Stimulated activated CD4-positive, alpha-beta T cell treated with anti-CD3 and anti-CD28 coated beads, Interleukin-12 subunit alpha, Interleukin-12 subunit beta, amount 100 ng/mL, for 4 hours (primary cell): ENCODE results near the gene RPAP2.
"Not testable (repeated sequence)": the region's sequence is repeated elsewhere in the genome, so short reads cannot be mapped to it uniquely, and the experiment has no call there.

ENCODE experiments used
- DNase-seq: peaks from one replicate; pipeline ENCODE4 v3.0.0-alpha.2; 2020

RPAP2 gene

DNA sequence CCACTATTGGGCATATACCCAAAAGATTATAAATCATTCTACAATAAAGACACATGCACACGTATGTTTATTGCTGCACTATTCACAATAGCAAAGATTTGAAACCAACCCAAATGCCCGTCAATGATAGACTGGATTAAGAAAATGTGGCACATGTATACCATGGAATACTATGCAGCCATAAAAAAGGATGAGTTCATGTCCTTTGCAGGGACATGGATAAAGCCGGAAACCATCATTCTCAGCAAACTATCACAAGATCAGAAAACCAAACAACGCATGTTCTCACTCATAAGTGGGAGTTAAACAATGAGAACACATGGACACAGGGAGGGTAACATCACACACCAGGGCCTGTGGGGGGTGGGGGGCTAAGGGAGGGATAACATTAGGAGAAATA, 95.1 kb downstream of the RPAP2 start:
- not testable (repeated sequence) for DNase-seq

DNA sequence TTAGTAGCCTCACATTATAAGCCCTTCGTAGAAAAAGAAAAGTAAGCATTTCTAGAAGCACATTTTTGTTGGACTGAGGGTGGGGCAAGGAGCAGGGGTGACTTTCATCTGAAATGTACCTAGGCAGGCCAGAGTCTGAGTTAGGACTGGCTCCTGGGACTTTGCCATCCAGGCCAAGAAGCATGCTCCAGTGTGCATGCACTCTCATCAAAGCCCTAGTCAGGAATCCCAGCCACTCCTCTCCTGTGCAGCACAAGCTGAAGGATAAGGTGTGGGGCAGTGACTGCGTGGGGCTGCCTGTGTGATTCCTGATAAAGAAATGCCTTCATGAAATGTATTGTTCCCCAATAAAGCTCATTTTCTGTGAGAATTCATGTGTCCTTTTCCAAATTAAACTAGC, 99.7 kb downstream of the RPAP2 start:
- DNase-seq: no peak

DNA sequence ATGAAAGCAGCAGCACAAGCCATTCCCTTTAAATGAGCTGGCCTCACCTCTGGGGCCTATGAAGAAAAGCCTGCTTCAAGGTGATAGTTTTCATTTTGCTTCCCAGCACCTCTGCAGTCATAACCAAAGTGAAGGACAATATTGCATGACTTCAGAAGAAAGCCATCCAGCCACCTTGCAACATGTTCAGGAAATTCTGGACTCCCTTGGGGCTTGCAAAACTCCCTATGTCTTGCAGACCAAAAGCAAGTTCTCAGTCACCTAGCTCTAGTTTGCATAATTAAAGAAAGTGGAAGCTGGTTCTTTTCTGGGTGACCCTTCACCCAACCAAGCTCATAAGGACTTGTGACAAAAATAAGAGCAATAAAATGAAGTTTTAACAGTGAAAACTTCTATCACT, 100.2 kb downstream of the RPAP2 start:
- no peak for DNase-seq

DNA sequence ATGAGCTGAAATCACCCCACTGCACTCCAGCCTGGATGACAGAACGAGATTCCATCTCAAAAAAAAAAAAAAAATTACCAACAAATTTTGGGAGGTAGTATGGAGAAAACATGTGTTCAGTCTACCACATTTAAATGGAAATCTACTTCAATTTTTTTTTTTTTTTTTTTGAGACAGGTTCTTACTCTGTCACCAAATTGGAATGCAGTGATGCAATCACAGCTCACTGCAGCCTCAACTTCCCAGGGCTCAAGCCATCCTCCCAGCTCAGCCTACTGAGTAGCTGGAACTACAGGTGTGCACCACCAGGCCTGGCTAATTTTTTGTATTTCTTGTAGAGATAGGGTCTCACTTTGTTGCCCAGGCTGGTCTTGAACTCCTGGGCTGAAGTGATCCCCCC, 105.8 kb downstream of the RPAP2 start:
- no peak for DNase-seq

DNA sequence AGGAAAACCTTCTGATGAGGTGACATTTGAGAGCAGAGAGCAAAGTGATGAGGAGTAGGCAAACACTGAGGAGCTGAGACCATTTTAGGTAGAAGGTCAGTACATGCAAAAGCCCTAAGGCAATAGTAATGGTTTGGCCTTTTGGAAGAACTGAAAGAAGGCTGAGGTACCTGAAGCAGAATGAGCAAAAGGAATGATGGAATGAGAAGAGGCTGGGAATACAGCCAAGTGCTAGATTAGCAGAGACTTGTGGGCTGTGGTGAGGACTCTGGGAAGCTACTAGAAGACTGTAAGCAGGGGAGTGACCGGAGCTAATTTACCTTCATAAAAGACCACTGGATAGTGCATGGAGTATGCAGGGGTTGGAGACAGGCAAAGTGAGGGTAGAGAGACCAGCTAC, 110.0 kb downstream of the RPAP2 start:
- DNase-seq: no peak

DNA sequence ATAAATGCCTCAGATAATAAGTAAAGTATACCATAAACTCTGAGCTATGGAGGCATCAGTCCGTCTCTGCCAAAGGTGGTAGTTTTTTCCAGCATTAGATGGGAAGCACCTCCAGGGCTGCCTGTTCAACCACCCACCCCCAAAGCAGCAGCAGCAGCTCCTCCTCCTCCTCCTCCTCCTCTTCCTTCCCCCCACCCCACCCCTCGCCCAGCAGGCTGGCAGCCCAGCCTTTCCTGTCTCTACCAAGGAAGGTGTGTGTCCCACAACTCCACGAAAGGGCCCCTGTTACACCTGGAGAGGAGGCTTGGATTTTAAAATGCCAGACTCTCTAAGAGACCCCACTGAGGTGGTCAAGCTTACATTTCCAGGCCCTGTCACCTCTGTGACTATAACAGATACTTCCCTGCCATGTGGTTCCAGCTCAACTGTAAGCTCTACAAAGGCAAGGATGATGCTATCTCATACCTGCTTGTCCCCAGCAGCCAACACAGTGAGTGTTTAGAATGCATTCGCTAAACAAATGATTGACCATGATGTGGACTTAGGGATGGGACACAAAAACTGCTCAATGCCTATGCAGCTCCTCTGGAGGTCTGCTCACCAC, 111.2 kb downstream of the RPAP2 start:
- no peak for DNase-seq

DNA sequence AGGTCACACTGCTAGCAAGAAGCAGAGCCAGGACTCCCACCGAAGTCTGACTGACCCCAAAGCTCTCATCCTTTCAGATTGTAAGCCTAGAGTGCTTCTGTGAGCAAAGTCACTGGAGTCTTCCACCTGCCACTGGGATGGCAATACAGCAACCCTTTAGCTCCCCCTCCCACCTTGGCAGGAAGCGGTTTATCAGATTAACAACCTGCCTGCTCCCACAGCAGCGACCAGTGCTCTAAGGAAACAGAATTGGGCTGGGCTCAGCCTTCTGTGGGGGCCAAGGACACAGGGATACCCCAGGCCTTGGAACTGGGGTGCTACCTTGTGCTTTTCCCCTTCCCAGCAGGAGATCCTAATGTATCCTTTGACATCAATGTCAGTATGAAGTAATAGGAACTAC, 111.8 kb downstream of the RPAP2 start:
- DNase-seq: peak; percentile 4

DNA sequence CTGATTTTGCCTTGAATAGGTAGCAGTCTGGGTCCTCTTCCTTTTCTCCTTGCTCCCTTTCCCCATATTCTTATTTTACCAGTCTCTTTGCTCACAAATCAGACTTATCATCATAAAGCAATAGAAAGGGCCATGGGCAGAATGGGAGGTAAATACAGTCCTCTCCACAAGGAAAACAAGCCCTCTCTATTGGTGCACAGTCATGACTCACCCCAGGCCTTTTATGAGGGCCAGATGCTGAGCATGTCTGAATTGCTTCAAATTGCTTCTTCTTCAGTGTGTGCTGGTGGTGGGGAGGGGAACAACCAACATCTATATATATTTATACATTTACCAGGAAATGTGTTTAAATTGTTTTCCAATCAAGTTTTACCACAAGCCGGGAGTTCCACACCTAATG, 112.7 kb downstream of the RPAP2 start:
- DNase-seq: no peak

DNA sequence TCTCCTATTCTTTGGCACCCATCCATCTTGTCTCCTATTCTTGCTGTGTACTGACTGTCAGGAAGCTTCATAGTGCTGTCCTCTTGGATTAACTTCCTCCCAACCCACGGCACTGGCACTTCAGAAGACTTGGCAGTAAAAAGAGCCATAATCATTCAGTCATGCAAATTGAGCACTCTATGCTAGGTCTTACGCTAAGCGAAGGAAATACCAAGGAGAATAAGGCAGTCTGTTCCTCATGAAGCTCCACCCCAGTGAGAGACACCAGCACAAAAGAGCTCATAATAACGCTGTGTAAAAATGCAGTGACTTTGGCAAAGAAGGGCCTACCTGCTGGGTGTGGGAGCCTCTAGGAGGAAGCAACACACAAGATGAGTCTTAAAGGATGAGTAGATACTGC, 120.8 kb downstream of the RPAP2 start:
- no peak for DNase-seq

DNA sequence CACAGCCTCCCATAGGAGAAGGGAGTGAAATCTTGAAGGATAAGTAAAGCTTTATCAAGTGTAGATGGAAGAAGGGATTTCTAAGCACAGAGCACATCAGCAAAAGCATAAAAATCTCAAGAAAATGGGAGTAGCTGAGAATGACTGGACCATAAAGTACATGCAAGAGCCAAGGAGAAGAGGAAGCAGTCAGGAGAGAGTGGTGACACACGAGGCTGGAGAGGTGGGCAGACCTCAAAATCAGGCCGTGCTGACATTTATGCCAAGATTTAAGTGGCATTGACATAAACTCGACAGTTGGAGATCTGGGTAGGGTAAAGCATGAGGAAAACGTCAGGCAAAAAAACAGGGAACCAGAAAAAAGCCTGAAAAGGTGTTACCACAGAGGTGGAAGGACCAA, 125.5 kb downstream of the RPAP2 start:
- DNase-seq: no peak

DNA sequence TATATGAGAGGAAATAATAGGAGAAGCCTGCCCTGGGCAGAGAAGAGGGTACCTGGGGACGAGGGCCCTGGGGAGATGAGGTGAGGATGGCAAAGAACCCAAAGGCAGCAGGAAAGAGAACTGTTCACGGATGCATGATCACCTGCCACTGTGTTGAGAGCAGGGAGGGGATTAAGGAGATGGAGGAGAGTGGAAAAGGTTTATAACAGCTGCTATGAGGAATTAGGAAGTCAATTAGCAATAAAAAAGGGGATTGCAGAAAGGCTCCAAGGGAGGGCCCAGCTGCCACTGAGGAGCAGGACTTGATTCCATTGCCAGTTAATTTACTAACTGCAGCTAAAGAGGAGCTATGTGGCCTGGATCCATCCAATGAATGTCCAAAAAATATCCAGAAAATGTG, 126.8 kb downstream of the RPAP2 start:
- no peak for DNase-seq

DNA sequence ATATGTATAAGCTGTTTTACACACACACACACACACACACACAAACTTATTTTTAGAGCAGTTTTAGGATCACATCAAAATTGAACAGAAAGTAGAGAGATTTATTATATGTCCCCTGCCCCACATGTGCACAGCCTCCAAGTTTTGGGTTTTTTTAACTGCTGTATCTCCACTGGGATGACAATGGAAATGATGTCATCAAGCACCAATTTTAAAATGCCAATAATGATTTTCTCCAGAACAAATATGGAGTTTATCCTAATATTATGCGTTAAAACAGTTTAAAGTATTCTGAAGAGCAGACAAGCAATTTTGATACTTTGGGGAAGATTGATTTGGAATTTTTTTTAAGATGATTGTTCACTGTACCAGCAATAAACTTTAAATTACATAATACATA, 131.2 kb downstream of the RPAP2 start:
- no peak for DNase-seq

DNA sequence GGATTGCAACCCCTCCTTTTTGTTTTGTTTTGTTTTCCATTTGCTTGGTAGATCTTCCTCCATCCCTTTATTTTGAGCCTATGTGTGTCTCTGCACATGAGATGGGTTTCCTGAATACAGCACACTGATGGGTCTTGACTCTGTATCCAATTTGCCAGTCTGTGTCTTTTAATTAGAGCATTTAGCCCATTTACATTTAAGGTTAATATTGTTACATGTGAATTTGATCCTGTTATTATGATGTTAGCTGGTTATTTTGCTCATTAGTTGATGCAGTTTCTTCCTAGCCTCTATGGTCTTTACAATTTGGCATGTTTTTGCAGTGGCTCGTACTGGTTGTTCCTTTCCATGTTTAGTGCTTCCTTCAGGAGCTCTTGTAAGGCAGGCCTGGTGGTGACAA, 135.7 kb downstream of the RPAP2 start:
- not testable (repeated sequence) for DNase-seq

DNA sequence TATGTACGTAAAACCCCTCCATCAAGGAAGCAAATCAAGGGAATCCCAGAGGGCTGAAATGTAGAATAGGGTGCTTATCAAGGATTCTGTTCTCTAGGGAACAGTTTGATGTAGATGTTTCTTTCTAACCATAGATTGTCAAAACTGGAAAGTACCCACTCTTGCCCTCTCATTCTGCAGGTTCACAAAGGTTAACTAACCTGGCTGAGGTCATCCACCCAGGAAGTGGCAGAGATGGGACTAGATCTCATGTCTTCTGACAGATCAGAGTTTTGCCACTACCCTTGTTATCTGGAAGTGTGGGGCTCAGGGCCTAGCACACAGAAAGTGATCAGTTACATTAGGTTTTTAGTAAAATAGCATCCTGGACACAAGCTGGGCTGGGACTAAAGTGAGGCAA, 140.4 kb downstream of the RPAP2 start:
- DNase-seq: no peak

DNA sequence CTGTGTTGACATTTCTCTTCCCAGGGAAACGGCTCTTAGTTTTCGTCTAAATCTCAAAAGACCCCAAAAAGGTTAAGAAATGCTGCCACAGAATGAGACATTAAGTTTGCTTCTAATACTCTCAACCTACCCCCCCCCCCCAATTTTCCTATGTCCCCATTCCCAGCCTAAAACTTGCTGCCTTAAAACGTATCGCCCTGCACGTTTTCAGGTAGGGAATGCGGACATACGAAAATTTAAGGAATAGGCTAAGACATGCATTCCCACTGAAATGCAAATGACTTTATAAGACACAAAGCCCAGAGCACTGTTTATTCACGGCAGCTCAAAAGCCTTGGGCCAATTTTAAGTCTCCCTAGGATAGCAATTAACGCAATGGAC, 142.4 kb downstream of the RPAP2 start:
- DNase-seq: no peak

DNA sequence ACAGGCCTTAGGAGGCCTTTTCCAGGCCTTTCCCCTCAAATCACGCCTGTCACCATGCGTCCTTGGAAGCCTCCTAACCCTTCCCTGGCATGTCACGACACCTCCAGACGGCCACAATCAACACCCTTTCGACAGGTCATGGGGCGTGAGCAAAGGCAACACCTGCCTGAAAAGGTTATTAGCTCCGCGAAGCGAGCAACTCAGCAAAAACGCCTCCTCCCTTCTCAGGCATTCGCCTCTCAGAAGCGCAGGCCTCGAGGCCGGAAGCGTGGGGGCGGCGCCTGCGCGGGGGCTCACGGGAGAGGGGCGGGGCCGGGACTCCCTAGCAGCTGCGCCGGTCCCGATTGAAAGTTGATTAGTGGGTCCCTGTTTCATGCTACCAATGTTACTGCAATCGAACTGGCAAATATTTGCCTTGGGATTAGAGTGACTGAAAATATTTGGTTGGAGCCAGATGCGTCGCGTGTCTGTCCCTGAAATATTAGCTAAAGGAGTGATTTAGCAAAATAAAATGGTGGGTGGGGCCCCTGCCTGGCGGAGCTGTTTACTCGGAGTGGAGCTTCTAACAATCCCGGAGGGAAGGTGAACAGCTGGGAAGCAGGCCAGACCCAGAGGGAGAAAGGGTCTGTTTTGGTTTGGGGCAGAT, 143.0 kb downstream of the RPAP2 start:
- DNase-seq: no peak

DNA sequence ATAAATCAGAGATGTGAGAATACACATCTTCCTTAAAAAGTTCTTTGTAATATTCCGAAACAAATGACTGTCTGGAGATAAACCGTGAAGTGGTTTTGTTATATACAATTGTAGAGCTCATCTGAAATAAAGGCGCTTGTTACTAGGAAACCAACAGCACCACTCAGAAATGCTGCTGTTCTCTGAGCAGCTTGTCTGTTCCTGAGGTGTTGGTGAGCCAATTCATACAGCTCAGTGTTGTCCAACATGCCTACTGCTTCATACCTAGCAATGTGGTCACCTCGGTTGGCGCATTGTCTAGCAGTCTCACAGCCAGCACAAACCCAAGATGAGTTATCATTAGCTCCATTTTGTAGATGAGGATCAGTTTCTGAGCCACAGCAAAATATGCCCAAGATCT, 143.5 kb downstream of the RPAP2 start:
- DNase-seq: no peak

DNA sequence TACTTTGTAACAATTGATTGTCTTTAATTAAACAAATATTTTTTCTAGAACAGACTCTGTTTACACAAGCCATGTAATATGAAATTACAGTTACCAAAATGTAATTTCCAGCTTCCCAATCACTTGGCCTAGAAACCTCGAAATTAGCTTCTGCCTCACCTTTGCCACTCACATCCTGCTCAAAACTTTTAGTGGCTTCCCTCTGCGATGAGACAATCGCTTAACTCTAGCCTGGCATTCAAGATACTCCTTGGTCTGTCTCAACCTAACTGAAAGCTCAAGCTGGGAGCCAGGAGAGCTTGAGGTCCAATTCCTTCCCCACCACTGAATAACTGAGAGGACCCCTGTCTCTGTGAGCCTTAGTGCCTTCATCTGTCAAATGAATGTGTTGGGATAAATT, 145.0 kb downstream of the RPAP2 start:
- DNase-seq: no peak

DNA sequence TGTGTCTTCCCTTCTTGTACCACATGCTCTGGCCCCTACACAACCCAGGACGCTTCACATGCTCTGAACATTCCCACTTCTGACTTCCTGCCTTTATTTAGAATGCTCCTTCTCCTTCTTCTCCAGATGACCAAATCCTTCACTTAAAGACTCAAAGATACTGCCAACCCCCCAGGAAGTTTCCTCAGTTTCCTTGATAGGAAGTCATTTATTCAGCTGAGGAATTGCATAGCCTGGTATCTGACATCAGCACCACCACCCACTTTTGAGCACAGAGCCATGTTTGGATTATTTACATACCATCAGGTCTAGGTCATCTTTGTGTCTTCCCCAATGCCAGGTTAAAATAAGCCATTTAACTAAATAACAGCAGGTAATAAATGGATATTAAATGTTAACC, 145.5 kb downstream of the RPAP2 start:
- DNase-seq: no peak

DNA sequence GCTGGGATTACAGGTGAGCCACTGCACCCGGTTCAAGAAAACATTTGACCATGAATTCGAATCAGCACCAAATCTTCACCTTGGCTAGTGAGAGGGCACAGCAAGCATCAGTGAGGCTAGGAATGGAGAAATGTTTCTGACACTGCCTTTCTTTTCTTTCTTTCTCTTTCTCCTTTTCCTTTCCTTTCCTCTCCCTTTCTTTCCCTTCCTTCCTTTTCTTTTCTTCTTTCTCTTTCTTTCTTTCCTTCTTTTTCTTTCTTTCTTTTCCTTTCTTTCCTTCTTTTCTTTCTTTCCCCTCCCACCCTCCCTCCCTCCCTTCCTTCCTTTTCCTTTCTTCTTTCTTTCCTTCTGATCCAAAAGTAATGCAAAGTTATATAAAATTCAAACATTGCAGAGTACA, 147.0 kb downstream of the RPAP2 start:
- no peak for DNase-seq

DNA sequence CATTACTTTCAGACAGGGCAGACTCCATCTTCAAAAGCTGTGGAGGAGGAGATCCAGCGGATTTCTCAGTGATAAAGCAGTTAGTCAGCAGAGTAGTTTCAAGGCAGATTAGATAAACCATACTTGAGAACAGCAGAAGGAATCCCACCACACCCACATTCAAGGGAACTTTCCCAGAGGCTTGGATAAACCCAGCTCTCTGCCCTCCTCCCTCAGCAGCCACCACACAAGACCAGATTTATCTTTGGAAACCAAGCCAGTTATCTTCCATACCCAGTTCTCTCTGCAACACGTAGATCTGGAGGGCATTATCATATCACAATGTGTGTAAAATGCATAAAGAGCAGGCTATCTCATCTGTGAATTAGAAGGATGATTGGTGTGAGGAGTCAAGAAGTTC, 147.7 kb downstream of the RPAP2 start:
- DNase-seq: no peak

DNA sequence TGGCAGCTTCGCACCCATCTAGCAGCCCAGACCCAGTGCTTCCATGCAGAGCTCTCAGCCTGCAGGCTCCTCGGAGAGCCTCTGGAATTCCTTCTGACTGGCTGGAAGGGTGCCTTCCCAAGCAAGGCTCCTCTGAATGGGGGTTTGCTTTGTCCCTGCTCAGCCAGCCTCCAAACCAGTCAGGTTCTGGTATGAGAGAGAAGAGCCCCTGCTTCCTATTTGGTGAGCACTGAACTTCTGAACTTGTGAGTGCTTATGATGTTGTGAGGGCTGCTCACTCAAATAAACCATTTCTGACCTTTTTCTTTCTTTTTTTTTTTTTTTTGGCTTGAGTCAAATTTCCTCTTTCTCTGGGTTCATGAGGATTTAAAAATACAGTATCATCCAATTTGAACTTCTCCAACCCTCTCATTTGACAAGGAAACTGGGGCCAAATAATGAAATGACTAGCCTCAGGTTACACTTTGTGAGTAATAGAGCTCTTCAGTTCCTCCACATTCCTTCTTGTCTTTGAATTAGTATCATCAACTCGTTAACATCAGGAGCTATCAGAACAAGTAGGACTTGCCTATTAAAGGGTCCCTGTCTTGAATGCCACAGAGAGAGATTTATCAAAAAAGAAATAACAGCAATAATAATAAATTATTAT, 148.3 kb downstream of the RPAP2 start:
- no peak for DNase-seq

DNA sequence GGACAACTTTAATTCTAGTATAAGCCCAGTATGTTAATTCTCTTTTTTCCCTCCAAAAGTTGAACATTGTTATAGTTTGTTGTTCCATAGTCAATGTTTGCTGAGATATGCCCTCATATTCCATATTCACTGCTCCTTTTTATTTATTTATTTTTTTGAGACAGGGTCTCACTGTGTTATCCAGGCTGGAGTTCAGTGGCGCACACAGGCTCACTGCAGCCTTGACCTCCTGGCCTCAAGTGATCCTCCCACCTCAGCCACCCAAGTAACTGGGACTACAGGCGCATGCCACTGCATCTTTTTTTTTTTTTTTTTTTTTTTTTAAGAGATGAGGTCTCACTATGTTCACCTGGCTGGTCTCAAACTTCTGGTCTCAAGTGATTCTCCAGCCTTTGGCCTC, 149.1 kb downstream of the RPAP2 start:
- no peak for DNase-seq
